Stomach smooth muscle (tissue), 2 donors: ENCODE measurements around the gene INPP5A.

Source experiments
- H3K27ac ChIP-seq: one replicate; pipeline ENCODE4 v1.7.0; 2013; ENCODE audit warnings: mild to moderate bottlenecking, low read length, inconsistent platforms
- H3K27me3 ChIP-seq, 2 donors: one replicate each; pipeline ENCODE4 v1.7.0; 2013; ENCODE audit warnings: low read length in 2 of 2; ENCODE audit not compliant: insufficient read depth in 2 of 2, control insufficient read depth in 1 of 2
- H3K36me3 ChIP-seq, 2 donors: one replicate each; pipeline ENCODE4 v1.7.0; 2013; ENCODE audit warnings: low read length in 2 of 2; ENCODE audit not compliant: control insufficient read depth in 2 of 2, insufficient read depth in 2 of 2
- H3K4me1 ChIP-seq: one replicate; pipeline ENCODE4 v1.7.0; 2013; ENCODE audit warnings: low read length; ENCODE audit not compliant: control insufficient read depth, insufficient read depth
- H3K4me3 ChIP-seq, 2 donors: one replicate each; pipeline ENCODE4 v1.7.0; 2013; ENCODE audit warnings: low read length in 2 of 2
- H3K9ac ChIP-seq, 2 donors: one replicate each; pipeline ENCODE4 v1.7.0; 2013; ENCODE audit warnings: low read length in 2 of 2, mild to moderate bottlenecking in 1 of 2
- H3K9me3 ChIP-seq, 2 donors: one replicate each; pipeline ENCODE4 v1.7.0; 2013; ENCODE audit warnings: low read length in 2 of 2; ENCODE audit not compliant: control insufficient read depth in 2 of 2
- donor health status: healthy.
- donor health status: Pancreatic carcinoma.

Gene INPP5A

GRCh38 chr10:132705173-132705572 lies 167.6 kb downstream of the INPP5A start:
- Histone ChIP-seq H3K27me3 (no peaks in the 10 kb centered on the region), H3K9ac (no peak overlapping the region), H3K36me3 (peaks cover 8 to 19% of the 10 kb centered on the region in 2 donors), H3K27ac (no peak overlapping the region), H3K9me3 (peaks cover 0 to 8% of the 10 kb centered on the region in 2 donors), H3K4me3 (no peak overlapping the region), H3K4me1 (peaks cover 9% of the 10 kb centered on the region)

GRCh38 chr10:132705943-132706342 lies 168.4 kb downstream of the INPP5A start:
- H3K9ac ChIP-seq = no peak overlapping the region
- H3K27ac ChIP-seq = no peak overlapping the region
- H3K36me3 ChIP-seq = peaks cover 10 to 24% of the 10 kb centered on the region in 2 donors
- peaks cover 5% of the 10 kb centered on the region for H3K4me1 ChIP-seq
- peaks cover 0 to 8% of the 10 kb centered on the region in 2 donors for H3K9me3 ChIP-seq
- H3K4me3 ChIP-seq = no peak overlapping the region
- H3K27me3 ChIP-seq = no peaks in the 10 kb centered on the region

- H3K4me3 ChIP-seq = no peak overlapping the region
- H3K9ac ChIP-seq = no peak overlapping the region
- H3K4me1 ChIP-seq = no peaks in the 10 kb centered on the region
- peaks cover 0 to 8% of the 10 kb centered on the region in 2 donors for H3K9me3 ChIP-seq
- peaks cover 15 to 29% of the 10 kb centered on the region in 2 donors for H3K36me3 ChIP-seq
- no peak overlapping the region for H3K27ac ChIP-seq
- H3K27me3 ChIP-seq = no peaks in the 10 kb centered on the region
These were observed 169.1 kb downstream of the INPP5A start for GRCh38 chr10:132706701-132707100.

DNA sequence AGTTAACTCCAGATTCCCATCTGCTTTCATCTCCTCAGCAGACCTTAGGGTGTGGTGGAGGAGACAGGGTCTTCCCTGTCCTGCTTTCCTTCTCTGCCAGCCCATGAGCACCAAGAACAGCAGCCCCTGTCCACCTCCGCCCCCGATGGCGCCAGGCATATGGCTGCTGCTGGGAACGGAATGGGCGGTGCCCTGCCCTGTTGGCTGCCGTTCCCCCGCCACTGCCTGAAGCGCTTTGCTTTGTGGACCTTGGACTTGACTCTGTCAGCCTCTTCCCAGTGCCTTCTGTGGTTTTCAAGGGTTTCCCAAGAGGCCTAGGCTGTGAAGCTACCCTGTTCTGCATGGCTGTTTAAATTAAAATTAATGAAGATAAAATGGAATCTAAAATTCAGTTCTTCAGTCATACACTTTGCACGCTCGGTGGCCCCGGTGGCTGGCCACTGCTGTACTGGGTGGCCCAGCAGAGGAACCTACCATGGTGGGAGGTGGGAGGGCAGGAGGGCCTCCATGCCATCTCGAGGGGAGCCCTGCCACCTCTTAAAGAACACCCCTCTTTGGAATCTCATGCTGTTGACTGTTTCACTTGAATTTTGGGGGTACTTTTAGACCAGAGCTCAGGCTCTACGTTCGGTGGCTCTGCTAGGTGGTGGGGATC lies 169.7 kb downstream of the INPP5A start:
- no peaks in the 10 kb centered on the region for H3K4me1 ChIP-seq
- H3K4me3 ChIP-seq = no peak overlapping the region
- H3K36me3 ChIP-seq = peaks cover 17 to 33% of the 10 kb centered on the region in 2 donors
- peaks cover 0 to 8% of the 10 kb centered on the region in 2 donors for H3K9me3 ChIP-seq
- no peaks in the 10 kb centered on the region for H3K27me3 ChIP-seq
- no peak overlapping the region for H3K27ac ChIP-seq
- H3K9ac ChIP-seq = no peak overlapping the region

DNA sequence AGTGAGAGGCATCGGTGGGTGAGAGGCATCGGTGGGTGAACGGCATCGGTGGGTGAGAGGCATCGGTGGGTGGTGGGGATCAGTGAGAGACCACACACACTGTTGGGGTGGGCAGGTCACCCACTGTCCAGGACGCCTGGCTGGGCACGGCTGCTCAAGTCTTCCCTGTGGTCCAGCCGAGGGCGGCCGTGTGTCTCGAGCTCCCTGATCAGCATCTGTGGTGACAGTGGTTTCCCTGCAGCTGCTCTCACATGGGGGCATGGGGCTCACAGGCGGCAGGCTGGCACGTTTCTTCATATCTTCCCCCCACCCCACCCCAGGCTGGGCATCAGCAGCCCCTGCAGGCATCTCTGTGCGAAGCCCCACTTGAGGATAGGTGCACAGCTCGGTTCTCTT lies 170.2 kb downstream of the INPP5A start:
- H3K9me3 ChIP-seq = peaks cover 0 to 8% of the 10 kb centered on the region in 2 donors
- no peaks in the 10 kb centered on the region for H3K27me3 ChIP-seq
- peaks cover 22 to 35% of the 10 kb centered on the region in 2 donors for H3K36me3 ChIP-seq
- H3K4me1 ChIP-seq = no peaks in the 10 kb centered on the region
- no peak overlapping the region for H3K9ac ChIP-seq
- no peak overlapping the region for H3K4me3 ChIP-seq
- H3K27ac ChIP-seq = no peak overlapping the region

DNA sequence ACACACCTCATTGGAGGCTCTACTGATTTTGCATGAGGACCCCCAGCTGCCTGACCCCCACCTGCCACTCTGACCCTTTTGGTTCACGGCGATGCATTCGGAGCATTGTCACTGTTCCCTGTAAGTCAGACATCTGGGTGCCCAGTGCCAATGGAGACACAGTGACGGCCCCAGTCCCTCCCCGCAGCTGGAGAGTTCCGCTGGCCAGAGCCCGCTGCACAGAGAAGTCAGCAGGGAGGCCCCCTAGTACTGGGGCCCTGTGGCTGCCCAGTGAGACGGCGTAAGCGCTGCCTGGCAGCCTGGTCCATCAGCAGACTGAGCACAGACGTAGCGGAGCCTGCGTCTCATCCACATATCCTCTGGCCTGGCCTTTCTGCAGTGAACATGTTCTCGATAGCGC lies 170.9 kb downstream of the INPP5A start:
- no peak overlapping the region for H3K9ac ChIP-seq
- H3K27ac ChIP-seq = no peak overlapping the region
- no peaks in the 10 kb centered on the region for H3K27me3 ChIP-seq
- peaks cover 0 to 8% of the 10 kb centered on the region in 2 donors for H3K9me3 ChIP-seq
- H3K4me3 ChIP-seq = no peak overlapping the region
- H3K4me1 ChIP-seq = no peaks in the 10 kb centered on the region
- peaks cover 26 to 36% of the 10 kb centered on the region in 2 donors for H3K36me3 ChIP-seq

GRCh38 chr10:132708936-132709335 lies 171.3 kb downstream of the INPP5A start:
- Histone ChIP-seq H3K4me1 (no peaks in the 10 kb centered on the region), H3K9ac (no peak overlapping the region), H3K9me3 (peaks cover 0 to 8% of the 10 kb centered on the region in 2 donors), H3K4me3 (no peak overlapping the region), H3K27ac (no peak overlapping the region), H3K36me3 (peaks cover 26 to 36% of the 10 kb centered on the region in 2 donors), H3K27me3 (no peaks in the 10 kb centered on the region)

DNA sequence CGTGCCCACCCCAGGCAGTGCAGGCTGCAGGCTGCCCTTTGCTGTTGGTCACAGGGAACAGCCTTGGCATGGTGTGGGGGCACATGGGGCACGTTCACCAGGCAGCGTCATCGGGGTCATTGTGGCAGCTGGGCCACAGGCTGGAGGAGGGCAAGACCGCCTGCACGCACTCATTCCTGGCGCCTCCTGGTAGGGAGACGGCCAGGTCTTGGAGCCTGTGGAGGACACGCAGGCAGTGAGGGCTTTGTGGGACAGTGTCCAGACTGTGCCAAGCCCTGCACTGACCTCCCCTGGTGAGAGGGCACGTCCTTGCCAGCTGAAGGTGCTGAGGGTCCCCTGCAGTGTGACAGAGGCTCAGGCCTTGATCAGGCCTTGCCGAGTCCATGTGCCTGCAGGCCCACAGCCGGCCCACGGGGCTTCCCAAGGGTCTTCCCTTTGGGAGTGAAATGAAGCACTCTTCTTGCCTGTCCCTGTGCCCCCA lies 171.9 kb downstream of the INPP5A start:
- Histone ChIP-seq H3K9me3 (peaks cover 0 to 8% of the 10 kb centered on the region in 2 donors), H3K27me3 (no peaks in the 10 kb centered on the region), H3K9ac (no peak overlapping the region), H3K4me3 (no peak overlapping the region), H3K4me1 (no peaks in the 10 kb centered on the region), H3K27ac (no peak overlapping the region), H3K36me3 (peaks cover 26 to 36% of the 10 kb centered on the region in 2 donors)

GRCh38 chr10:132710036-132710686 lies 172.6 kb downstream of the INPP5A start:
- Histone ChIP-seq H3K9ac (no peak overlapping the region), H3K4me3 (no peak overlapping the region), H3K4me1 (no peaks in the 10 kb centered on the region), H3K27ac (no peak overlapping the region), H3K27me3 (no peaks in the 10 kb centered on the region), H3K36me3 (peaks cover 26 to 36% of the 10 kb centered on the region in 2 donors), H3K9me3 (peaks cover 0 to 8% of the 10 kb centered on the region in 2 donors)

DNA sequence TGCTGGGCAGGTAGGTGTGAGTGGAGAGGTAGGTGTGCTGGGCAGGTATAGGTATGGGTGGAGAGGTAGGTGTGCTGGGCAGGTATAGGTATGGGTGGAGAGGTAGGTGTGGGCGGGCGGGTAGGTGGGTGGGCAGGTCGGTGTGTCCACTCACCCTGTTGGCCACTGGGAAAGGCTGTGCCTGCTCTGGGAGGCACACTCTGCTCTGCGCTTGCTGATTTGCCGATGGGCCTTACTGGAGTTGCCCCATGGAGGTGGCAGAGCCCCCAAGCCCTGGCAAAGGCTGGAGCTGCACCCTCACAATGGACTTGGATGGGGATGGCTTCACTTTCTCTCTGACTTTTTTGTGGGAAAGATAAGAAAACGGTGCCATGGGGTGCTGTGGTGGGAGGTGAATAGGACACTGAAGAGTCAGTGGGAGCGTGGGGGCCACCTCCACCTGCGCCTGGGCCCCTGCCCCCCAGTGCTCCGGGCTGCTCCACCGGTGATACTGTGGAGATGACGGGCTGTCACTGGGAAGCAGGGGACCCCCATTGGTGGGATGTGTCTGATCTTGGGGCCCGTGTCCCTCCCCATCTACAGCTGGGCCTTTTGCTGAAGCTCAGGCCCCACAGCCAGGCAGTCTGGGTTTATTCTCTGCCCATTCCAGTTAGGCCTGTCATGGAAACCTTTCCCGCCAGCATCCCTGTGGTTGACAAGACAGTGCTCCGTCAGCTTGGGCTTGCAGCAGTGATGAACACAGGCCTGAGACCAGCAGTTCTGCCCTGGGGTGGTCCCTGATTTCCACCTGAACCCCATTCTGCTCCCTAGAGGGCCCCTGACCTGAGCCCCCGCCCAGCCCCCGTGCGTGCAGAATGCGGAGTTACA lies 173.4 kb downstream of the INPP5A start:
- Histone ChIP-seq H3K27me3 (no peaks in the 10 kb centered on the region), H3K9ac (no peak overlapping the region), H3K9me3 (peaks cover 0 to 2% of the 10 kb centered on the region in 2 donors), H3K36me3 (peaks cover 24 to 31% of the 10 kb centered on the region in 2 donors), H3K4me3 (no peak overlapping the region), H3K4me1 (no peaks in the 10 kb centered on the region), H3K27ac (no peak overlapping the region)
